ENCODE data around the gene TARM1. TPM values are rescaled to one million over a fixed set of nuclear protein-coding genes. Genes with fewer than 3 reads are reported as not detected.

The TARM1 gene
- total RNA-seq, result not detected in 2 replicates

GRCh38 chr19:54081032-54081431, at the start of gene TARM1:
TSS of gene TARM1 (minus strand) at chr19:54081365. CDS start at chr19:54081340, 25 bp downstream.

GRCh38 chr19:54115109-54116063, 34.2 kb upstream of the TARM1 start, which contains the start of the genes PRPF31 and TFPT:
TSS of gene PRPF31 (plus strand) at chr19:54115754. CDS start at chr19:54118279, 2,525 bp downstream.
TSS of gene TFPT (minus strand) at chr19:54115657. CDS start at chr19:54115269, 388 bp downstream.

GRCh38 chr19:54102421-54103169, 21.4 kb upstream of the TARM1 start, which contains the start of gene NDUFA3:
TSS of gene NDUFA3 (plus strand) at chr19:54102855. CDS start at chr19:54102879, 24 bp downstream.

GRCh38 chr19:54100561-54100960, 19.4 kb upstream of the TARM1 start, which contains the start of gene OSCAR:
TSS of gene OSCAR (minus strand) at chr19:54100803. CDS start at chr19:54100792, 11 bp downstream.

GRCh38 chr19:54063350-54064116, 17.6 kb downstream of the TARM1 start, which contains the start of gene VSTM1:
TSS of gene VSTM1 (minus strand) at chr19:54063897. CDS start at chr19:54063777, 120 bp downstream.

Other genes starting within 250 kb of the TARM1 start
- gene MYADM, start 213.5 kb downstream of the TARM1 start, total RNA-seq, result 60.9 and 66.4 TPM in 2 replicates
- gene PRKCG, start 199.2 kb downstream of the TARM1 start, total RNA-seq, result not detected in 2 replicates
- 0.17 and 0.74 TPM in 2 replicates for gene CACNG7, start 172.1 kb downstream of the TARM1 start, total RNA-seq
- under 0.01 TPM in 1 of 2 replicates, not detected in the other for gene CACNG8, start 118.4 kb downstream of the TARM1 start, total RNA-seq
- not detected in 2 replicates for gene CACNG6, start 89.7 kb downstream of the TARM1 start, total RNA-seq
- gene VSTM1, start 17.5 kb downstream of the TARM1 start, total RNA-seq, result not detected in 2 replicates
- gene OSCAR, start 19.4 kb upstream of the TARM1 start, total RNA-seq, result under 0.01 TPM in 1 of 2 replicates, not detected in the other
- 35.5 and 59.8 TPM in 2 replicates for gene NDUFA3, start 21.5 kb upstream of the TARM1 start, total RNA-seq
- 21.9 and 22.0 TPM in 2 replicates for gene TFPT, start 34.3 kb upstream of the TARM1 start, total RNA-seq
- 72.0 and 83.4 TPM in 2 replicates for gene PRPF31, start 34.4 kb upstream of the TARM1 start, total RNA-seq
- 13.3 and 19.5 TPM in 2 replicates for gene CNOT3, start 56.4 kb upstream of the TARM1 start, total RNA-seq
- 6.1 and 9.4 TPM in 2 replicates for gene LENG1, start 78.4 kb upstream of the TARM1 start, total RNA-seq
- 0.17 and 0.45 TPM in 2 replicates for gene TMC4, start 91.8 kb upstream of the TARM1 start, total RNA-seq
- gene MBOAT7, start 108.2 kb upstream of the TARM1 start, total RNA-seq, result 79.2 and 85.3 TPM in 2 replicates
- gene TSEN34, start 109.9 kb upstream of the TARM1 start, total RNA-seq, result 90.8 and 109 TPM in 2 replicates
- gene RPS9, start 119.5 kb upstream of the TARM1 start, total RNA-seq, result 2,612 and 2,869 TPM in 2 replicates
- gene LILRB3, start 141.6 kb upstream of the TARM1 start, total RNA-seq, result not detected in 2 replicates
- not detected in 2 replicates for gene LILRA6, start 161.4 kb upstream of the TARM1 start, total RNA-seq
- not detected in 2 replicates for gene LILRB5, start 175.9 kb upstream of the TARM1 start, total RNA-seq
- gene LILRB2, start 199.7 kb upstream of the TARM1 start, total RNA-seq, result not detected in 2 replicates
- not detected in 2 replicates for gene LILRA5, start 231.8 kb upstream of the TARM1 start, total RNA-seq

Data from bronchus fibroblast of lung (primary cell).